DMS79 (cell line): ENCODE measurements around the gene SPATS2.

Source experiments
- DNase-seq: peaks from one replicate; lab custom pipeline; 2025; lab: John Stamatoyannopoulos, UW

The SPATS2 gene

GRCh38 chr12:49541140-49541861 is 174.0 kb downstream of the SPATS2 start:
- no peak for DNase-seq

- no peak for DNase-seq
These were observed 174.7 kb downstream of the SPATS2 start for GRCh38 chr12:49541911-49542505.

DNA sequence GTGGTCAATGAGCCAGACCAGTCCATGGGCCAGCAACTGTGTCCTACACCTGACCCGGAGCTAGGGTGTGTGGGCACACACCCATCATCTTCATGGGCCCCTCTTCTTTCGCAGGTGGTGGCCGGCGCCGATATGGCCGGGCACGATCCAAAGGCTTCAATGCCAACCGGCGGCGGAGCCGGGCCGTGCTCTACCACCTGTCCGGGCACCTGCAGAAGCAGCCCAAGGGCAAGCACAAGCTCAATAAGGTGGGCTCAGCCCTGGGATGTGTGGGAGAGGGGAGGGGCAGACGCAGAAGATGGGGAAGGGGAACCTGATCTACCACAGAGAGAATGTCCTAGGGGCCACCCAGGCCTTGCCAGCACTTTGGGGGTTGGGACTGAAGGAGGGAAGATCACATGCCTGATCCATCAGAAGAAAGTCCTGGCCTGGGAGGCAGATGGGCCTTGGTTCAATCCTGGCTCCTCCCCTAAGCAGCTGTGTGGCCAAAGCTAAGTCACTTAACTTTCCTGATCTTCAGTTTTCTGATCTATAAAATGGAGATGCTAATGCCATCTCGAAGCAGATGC is 175.4 kb downstream of the SPATS2 start:
- no peak for DNase-seq

DNA sequence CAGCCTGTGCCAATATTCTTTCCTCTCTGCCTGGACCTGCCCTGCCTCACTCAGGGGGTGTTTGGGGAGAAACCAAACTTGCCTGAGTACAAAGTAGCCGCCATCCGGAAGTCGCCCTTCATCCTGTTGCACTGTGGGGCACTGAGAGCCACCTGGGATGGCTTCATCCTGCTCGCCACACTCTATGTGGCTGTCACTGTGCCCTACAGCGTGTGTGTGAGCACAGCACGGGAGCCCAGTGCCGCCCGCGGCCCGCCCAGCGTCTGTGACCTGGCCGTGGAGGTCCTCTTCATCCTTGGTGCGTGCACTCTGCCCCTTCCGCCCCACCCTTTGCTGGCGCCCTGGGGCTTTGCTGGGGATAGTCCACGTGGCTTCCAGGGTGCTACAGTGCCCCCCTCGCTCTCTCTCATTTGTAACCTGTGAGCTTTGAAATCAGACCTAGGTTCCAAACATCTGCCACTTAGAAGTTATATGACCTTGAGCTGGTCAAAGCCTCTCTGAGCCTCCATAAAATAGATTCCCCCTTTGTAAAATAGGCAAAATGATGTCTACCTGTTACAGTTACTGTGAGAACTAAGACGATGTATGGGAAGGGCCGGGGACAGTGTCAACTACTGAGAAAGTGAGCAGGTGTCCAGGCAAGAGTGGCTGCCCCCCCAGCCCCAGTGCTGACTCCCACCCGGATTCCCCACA is 176.1 kb downstream of the SPATS2 start:
- DNase-seq, result no peak

DNA sequence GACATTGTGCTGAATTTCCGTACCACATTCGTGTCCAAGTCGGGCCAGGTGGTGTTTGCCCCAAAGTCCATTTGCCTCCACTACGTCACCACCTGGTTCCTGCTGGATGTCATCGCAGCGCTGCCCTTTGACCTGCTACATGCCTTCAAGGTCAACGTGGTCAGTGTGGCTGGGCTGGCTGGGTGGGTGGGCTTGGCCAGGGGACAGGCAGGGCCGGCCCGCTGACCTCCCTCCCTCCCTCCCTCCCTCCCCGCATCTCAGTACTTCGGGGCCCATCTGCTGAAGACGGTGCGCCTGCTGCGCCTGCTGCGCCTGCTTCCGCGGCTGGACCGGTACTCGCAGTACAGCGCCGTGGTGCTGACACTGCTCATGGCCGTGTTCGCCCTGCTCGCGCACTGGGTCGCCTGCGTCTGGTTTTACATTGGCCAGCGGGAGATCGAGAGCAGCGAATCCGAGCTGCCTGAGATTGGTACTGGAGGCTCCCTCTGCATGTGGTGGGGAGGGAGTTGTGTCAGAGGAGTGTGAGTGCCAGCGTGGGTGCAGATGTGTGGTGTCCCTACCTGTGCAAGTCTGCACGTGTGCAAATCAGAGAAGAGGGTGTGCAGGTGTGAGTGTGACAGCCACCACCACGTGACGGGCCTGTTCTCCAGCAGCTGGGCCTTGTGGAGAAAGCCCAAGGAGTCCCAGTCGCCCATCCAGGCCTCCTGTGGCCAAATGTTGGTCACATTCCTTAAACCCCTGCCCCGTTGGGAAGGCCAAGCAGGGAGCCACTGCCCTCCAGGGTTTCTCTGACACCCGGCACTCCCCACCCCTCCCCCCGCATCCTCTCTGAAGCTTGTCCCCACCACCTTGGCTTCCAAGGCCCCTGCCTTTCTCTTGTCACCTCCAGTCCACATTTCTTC is 176.9 kb downstream of the SPATS2 start:
- DNase-seq, result no peak

GRCh38 chr12:49545815-49546214 is 178.6 kb downstream of the SPATS2 start:
- no peak for DNase-seq

DNA sequence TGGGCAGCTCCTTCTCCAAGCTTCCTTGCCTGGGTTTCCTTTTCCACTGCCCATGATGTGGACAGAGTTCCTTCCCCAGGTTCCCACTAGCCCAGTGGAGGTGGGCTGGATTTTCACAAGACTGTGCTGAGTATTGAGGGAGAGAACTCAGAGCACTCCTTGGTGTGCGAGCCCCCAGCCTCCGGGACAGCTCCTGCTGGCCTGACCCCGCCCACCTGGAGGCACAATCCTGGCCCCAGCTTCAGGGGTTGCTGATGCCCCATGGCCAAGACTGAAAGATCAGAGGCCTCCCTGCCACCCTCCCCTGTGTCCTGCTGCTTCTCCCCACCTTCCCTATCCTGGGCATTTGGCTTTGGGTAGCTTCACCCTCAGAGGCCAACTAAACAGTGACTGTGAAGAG is 179.2 kb downstream of the SPATS2 start:
- DNase-seq, result no peak

- DNase-seq, result no peak
These were observed 179.9 kb downstream of the SPATS2 start for GRCh38 chr12:49547090-49547690.

GRCh38 chr12:49548481-49548821 is 181.2 kb downstream of the SPATS2 start:
- DNase-seq, result no peak

DNA sequence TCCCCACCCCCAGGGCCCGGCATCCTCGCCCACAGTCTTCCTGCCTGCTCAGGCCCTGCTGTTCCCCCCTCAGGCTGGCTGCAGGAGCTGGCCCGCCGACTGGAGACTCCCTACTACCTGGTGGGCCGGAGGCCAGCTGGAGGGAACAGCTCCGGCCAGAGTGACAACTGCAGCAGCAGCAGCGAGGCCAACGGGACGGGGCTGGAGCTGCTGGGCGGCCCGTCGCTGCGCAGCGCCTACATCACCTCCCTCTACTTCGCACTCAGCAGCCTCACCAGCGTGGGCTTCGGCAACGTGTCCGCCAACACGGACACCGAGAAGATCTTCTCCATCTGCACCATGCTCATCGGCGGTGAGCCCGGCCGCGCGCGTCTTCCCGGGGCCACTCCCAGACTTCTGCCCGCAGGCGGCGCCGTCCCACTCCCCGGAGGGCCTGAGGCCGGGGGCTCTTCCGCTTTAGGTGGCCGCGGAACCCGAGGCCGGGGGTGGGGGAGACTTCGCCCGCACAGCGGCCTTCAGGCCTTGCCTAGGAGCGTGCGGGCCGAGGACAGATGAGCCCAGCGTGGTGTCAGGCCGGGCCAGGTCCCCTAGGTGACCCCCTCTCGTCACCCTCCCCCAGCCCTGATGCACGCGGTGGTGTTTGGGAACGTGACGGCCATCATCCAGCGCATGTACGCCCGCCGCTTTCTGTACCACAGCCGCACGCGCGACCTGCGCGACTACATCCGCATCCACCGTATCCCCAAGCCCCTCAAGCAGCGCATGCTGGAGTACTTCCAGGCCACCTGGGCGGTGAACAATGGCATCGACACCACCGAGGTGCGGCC is 181.8 kb downstream of the SPATS2 start:
- no peak for DNase-seq

DNA sequence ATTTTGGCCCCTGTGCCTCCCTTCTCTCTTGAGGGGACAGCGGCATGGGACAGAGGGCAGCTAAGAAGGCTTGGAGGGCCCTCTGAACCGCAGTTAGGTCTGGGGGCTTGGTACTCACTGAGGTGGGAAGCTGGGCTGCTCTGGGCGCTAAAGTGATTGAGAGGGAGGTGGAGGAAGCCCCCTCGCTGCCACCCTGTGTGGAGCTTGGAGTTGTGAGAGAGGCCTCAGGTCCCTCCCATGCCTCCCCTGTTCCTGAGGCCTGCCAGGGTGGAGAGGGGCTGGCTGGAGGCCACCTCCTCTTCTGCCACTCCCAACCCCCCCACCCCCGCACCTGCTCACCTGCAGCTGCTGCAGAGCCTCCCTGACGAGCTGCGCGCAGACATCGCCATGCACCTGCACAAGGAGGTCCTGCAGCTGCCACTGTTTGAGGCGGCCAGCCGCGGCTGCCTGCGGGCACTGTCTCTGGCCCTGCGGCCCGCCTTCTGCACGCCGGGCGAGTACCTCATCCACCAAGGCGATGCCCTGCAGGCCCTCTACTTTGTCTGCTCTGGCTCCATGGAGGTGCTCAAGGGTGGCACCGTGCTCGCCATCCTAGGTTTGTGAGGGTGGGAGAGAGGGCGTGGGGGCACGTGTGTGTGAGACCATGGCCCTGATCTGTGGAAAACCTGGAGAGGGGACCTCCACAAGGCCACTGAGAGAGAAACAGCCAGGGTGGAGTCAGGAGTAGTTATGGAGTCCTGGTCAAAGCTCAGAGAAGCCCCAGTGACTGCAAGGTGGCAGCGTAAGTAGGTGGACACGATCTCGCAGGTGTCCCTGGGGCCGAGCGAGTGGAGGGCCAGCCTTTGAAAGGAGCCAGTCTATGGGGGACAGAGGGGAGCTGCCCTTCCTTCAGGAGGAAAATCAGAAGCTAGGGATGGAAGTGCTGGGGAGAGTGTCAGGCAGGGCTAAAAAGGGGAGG is 182.8 kb downstream of the SPATS2 start:
- peak; percentile 83 for DNase-seq

DNA sequence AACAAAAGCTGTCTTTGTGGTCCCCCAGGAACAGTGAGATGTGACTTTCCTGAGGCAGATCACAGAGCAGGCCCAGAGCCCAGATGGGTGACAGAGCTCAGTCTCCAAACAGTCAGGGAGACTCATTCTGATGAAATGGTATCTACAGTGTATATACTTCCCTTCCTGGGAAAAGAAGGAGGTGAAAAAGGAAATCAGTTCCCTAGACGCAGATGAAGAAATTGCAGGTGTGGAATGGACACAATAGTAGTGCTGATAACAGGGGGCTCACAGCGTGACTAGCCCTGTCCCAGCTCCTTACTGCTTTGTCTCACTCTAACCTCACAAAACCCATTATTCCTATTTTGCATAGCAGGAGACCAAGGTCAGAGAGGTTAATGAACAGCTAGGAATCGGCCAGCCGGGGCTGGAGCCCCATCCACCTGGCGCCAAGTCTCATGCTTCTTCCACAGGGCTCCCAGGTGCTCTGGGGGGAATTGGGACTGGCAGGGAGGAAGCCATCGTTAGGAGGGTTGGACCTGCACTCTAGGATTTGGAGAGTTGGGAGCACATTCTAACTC is 183.5 kb downstream of the SPATS2 start:
- no peak for DNase-seq

GRCh38 chr12:49552014-49552413 is 184.8 kb downstream of the SPATS2 start:
- no peak for DNase-seq

DNA sequence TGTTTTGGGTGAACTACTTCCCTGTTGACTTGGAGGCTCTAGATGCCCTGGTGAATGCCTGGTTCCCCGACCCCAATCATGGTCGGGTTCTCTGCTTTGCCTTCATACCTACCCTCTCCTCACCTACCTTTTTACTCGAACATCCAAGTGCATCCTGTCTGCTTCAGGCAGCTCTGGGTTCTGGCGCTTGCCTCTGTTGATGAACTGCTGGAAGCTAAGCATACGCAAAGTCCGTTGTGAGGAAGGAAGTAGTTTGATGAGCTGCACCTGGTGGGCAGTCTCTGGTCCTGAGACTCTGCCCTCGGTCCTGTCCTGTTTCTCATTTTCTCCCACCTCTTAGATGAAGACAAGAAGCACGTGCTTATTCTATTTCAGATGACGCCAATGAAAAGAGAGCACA is 185.2 kb downstream of the SPATS2 start:
- no peak for DNase-seq

DNA sequence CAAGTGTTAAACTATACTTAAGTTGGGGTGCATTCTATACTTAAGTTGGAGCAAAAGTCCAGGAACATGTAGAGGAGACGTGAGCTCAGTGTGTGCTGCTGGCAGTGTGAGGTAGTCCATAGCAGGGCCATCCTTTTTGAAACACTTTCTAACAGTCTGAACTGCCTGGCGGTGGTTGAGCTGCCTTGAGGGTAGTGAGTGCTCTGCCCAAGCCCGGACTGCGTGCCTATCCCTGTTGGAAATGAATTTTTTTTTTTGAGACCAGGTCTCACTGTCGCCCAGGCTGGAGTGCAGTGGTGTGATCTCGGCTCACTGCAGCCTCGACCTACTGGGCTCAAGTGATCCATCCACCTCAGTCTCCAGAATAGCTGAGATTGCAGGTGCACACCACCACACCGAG is 185.6 kb downstream of the SPATS2 start:
- DNase-seq, result no peak

DNA sequence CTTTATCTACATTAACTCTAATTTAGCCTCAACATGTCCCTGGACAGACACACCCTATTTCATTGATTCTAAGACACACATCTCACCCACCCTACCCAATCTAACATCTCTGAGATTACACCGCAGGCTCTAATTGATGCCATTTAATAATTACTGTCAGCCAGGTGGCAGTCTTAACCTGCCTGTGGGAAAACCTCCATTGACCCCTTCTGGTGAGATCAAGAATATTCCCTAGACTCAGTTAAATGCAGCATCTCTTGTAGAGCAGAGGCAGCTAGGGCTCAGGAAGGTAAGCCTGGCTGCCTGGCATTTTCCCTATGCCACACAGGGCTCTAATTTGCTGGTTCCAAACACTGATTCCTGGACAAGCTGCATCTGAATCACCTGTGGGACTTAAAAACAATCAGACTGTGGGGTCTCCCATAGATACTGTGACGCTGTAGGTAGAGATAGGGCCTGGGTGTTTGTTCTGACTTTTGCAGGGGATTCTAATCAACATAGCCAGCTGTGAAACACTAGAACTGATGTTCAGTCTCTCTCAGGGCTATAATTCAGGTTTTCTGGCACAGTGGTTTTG is 186.3 kb downstream of the SPATS2 start:
- DNase-seq, result peak; percentile 25

DNA sequence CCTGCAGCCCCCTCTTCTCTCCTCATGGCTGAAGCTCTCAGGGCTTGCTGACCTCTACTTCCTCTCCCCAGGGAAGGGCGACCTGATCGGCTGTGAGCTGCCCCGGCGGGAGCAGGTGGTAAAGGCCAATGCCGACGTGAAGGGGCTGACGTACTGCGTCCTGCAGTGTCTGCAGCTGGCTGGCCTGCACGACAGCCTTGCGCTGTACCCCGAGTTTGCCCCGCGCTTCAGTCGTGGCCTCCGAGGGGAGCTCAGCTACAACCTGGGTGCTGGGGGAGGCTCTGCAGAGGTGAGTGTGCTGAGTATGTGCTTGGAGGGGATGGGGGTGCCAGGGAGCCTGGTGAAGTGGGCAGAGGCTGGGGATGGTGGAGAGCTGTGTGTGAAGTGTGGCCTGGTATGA is 187.0 kb downstream of the SPATS2 start:
- no peak for DNase-seq

GRCh38 chr12:49555631-49556390 is 188.5 kb downstream of the SPATS2 start:
- DNase-seq, result no peak
